ENCODE measurements around the gene PFDN1.

PFDN1 gene

GRCh38 chr5:140242890-140243585 is 59.9 kb downstream of the PFDN1 start:
- Histone ChIP-seq H3K27ac (no peak overlapping the region), H3K4me3 (no peak overlapping the region)
- no peak for TF ChIP-seq CTCF (IDR thresholded peaks at IDR 0.05)
- no peak for DNase-seq (ENCODE audit: low spot score)

GRCh38 chr5:140242099-140242498 is 60.8 kb downstream of the PFDN1 start:
- peak overlapping the region; percentile 17 to 52 for H3K27ac ChIP-seq
- no peak overlapping the region for H3K4me3 ChIP-seq
- DNase-seq (ENCODE audit: low spot score): no peak
- TF ChIP-seq CTCF (IDR thresholded peaks at IDR 0.05): no peak

GRCh38 chr5:140240987-140241706 is 61.8 kb downstream of the PFDN1 start:
- H3K27ac ChIP-seq: peak overlapping the region; percentile 17 to 52
- DNase-seq (ENCODE audit: low spot score): peak; percentile 90
- H3K4me3 ChIP-seq: no peak overlapping the region
- TF ChIP-seq CTCF (IDR thresholded peaks at IDR 0.05): no peak

- no peak overlapping the region for H3K27ac ChIP-seq
- peak; percentile 37 for TF ChIP-seq CTCF (IDR thresholded peaks at IDR 0.05)
- DNase-seq (ENCODE audit: low spot score): no peak
- no peak overlapping the region for H3K4me3 ChIP-seq
Observed at GRCh38 chr5:140239939-140240700, 62.8 kb downstream of the PFDN1 start.

DNA sequence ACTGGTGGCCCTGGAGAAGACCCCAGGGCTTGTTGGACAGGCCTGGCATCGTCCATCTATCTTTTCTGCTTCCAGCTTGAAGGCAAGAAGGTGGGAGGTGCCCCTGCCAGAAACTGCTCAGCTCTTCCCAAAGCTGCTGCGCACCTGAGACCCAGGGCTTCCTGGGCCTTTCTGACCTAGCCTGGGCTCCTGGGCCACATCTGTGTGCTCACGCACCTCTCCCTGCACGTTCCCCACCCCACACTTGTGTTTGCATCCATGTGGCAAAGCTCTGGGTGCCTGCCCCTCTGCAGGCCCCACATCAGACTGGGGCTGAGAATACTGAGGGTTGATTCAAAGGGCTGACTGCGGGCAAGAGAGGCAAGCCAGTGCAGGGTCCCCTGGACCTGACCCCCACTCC is 63.4 kb downstream of the PFDN1 start:
- Histone ChIP-seq H3K27ac (no peak overlapping the region), H3K4me3 (no peak overlapping the region)
- no peak for DNase-seq (ENCODE audit: low spot score)
- no peak for TF ChIP-seq CTCF (IDR thresholded peaks at IDR 0.05)

- no peak for DNase-seq (ENCODE audit: low spot score)
- no peak overlapping the region for H3K4me3 ChIP-seq
- no peak overlapping the region for H3K27ac ChIP-seq
- TF ChIP-seq CTCF (IDR thresholded peaks at IDR 0.05): no peak
Observed at GRCh38 chr5:140238756-140239155, 64.1 kb downstream of the PFDN1 start.
